ENCODE measurements around the gene PERP. TPM values are rescaled to one million over a fixed set of nuclear protein-coding genes. Genes with fewer than 3 reads are reported as not detected.
"Not testable (repeated sequence)": the region's sequence is repeated elsewhere in the genome, so short reads cannot be mapped to it uniquely, and the experiment has no call there.

The PERP gene
- total and polyA plus RNA-seq, 2 of the 4 experiments (the other 2 are of a cell fraction) = 7.7 to 21.4 TPM

- H2AK5ac ChIP-seq (ENCODE audit: low read depth, low read length); H3K4ac ChIP-seq (ENCODE audit: low read depth, low read length); H3K23ac ChIP-seq (ENCODE audit: low read depth, low read length); H4K20me1 ChIP-seq (ENCODE audit: insufficient read depth, low read length); H3K4me3 ChIP-seq (ENCODE audit: insufficient read depth, low read depth, low read length); in situ Hi-C loops (cut with MboI; ENCODE audit: low sequenced_read_pairs); H3K4me2 ChIP-seq (ENCODE audit: low read depth, low read length); ATAC-seq (ENCODE audit: low read depth); H3K79me1 ChIP-seq (ENCODE audit: low read depth in 1 of 2, low read length in 2 of 2); intact Hi-C loops (cut with micrococcal nuclease); H3K9me1 ChIP-seq (ENCODE audit: insufficient read depth, low read length); H3K9ac ChIP-seq (ENCODE audit: low read depth, low read length); dilution Hi-C loops (cut with HindIII; ENCODE audit: low sequenced_read_pairs, unreplicated experiment); H2BK5ac ChIP-seq (ENCODE audit: low read depth, low read length, poor library complexity, severe bottlenecking); H3K27ac ChIP-seq (ENCODE audit: insufficient read depth, low read length); H3K14ac ChIP-seq (replicated peaks; ENCODE audit: low read depth, low read length); H3K9me3 ChIP-seq (ENCODE audit: control insufficient read depth, insufficient read depth, low read length); H4K8ac ChIP-seq (ENCODE audit: low read depth in 2 of 2, low read length in 2 of 2); H2AK9ac ChIP-seq (replicated peaks; ENCODE audit: low read depth, low read length, poor library complexity); H4K5ac ChIP-seq (ENCODE audit: low read depth, low read length); H2BK20ac ChIP-seq (ENCODE audit: low read depth, low read length); DNase-seq; H3K27me3 ChIP-seq (ENCODE audit: control insufficient read depth, insufficient read depth, low read length); H3K56ac ChIP-seq (ENCODE audit: extremely low read depth, insufficient read depth, low read length); H2BK15ac ChIP-seq (ENCODE audit: low read depth, low read length); POLR2A ChIA-PET (ENCODE audit: unreplicated experiment); H3K4me1 ChIP-seq (ENCODE audit: control insufficient read depth, insufficient read depth, low read length); H2AFZ ChIP-seq (replicated peaks; ENCODE audit: low read length, poor library complexity); H3K36me3 ChIP-seq (ENCODE audit: control insufficient read depth, insufficient read depth, low read length); BruUV-seq (replicated peaks); H4K91ac ChIP-seq (ENCODE audit: insufficient read depth, low read depth, low read length); H3K18ac ChIP-seq (ENCODE audit: low read depth, low read length); H2BK120ac ChIP-seq (ENCODE audit: low read depth, low read length): not testable (repeated sequence)
- CTCF ChIA-PET = interaction anchor here (1.3 kb wide), 1 partner anchor 73 kb away, joined by 4 read pairs; no protein-coding TSS in a partner anchor
Measured at GRCh38 chr6:138079556-138079955, 27.7 kb downstream of the PERP start.
